Measurements from ENCODE around the gene VSIG8.

Gene VSIG8

DNA sequence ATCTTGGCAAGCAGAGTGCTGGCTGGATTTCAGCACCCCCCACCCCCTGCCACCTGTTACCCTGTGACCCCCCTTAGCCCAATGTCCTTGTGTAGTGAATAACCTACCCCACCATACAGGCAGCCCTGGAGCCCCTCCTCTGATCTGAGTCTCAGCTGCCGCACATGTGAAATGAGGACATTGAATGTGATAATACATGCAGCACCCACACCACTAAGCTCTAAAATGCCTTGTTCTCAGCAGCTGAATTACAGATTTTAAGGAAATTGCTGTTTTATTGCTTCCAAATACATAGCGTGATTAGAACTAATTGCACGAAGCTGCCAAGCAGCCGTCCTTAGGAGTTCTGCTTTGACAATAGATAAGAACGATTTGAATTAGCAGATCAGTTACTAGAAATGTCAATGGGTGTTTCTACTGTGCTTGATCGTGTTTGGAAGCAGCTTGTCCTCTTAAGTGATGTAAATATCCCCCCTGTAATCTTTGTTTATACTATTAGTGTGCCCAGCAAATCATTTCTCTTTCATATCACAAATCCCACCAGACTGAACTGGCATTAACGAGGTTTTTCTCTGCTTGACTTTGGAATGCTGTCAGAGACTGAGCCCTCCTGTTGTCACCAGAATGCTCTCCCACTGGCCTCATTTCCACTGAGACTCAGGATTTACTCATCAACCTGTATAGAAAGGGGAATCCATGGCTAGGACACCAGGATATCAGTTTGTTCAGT is 30.9 kb downstream of the VSIG8 start:
- Histone ChIP-seq H3K4me1 (ENCODE audit: low read length) (peaks cover 21% of the 10 kb centered on the region), H3K27ac (ENCODE audit: low read length) (no peak overlapping the region), H4K20me1 (ENCODE audit: insufficient read depth, low read length) (no peaks in the 10 kb centered on the region), H3K9me3 (ENCODE audit: insufficient read depth, low read length) (no peaks in the 10 kb centered on the region), H3K4me2 (ENCODE audit: low read length) (no peak overlapping the region), H3K9ac (ENCODE audit: low read length) (no peak overlapping the region), H3K79me2 (ENCODE audit: low read length) (no peaks in the 10 kb centered on the region), H3K27me3 (ENCODE audit: low read depth, low read length) (peaks cover 48% of the 10 kb centered on the region), H3K4me3 (ENCODE audit: low read length) (no peak overlapping the region), H3K36me3 (replicated peaks; ENCODE audit: low read depth, low read length) (no peaks in the 10 kb centered on the region), H2AFZ (ENCODE audit: low read depth, low read length) (no peak overlapping the region)
- TF ChIP-seq, protein P1, sequence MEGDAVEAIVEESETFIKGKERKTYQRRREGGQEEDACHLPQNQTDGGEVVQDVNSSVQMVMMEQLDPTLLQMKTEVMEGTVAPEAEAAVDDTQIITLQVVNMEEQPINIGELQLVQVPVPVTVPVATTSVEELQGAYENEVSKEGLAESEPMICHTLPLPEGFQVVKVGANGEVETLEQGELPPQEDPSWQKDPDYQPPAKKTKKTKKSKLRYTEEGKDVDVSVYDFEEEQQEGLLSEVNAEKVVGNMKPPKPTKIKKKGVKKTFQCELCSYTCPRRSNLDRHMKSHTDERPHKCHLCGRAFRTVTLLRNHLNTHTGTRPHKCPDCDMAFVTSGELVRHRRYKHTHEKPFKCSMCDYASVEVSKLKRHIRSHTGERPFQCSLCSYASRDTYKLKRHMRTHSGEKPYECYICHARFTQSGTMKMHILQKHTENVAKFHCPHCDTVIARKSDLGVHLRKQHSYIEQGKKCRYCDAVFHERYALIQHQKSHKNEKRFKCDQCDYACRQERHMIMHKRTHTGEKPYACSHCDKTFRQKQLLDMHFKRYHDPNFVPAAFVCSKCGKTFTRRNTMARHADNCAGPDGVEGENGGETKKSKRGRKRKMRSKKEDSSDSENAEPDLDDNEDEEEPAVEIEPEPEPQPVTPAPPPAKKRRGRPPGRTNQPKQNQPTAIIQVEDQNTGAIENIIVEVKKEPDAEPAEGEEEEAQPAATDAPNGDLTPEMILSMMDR (IDR thresholded peaks at IDR 0.05; ENCODE audit: low read depth, low read length): no peak
- no peak for TF ChIP-seq EZH2phosphoT487 (IDR thresholded peaks at IDR 0.05; ENCODE audit: low read depth)

DNA sequence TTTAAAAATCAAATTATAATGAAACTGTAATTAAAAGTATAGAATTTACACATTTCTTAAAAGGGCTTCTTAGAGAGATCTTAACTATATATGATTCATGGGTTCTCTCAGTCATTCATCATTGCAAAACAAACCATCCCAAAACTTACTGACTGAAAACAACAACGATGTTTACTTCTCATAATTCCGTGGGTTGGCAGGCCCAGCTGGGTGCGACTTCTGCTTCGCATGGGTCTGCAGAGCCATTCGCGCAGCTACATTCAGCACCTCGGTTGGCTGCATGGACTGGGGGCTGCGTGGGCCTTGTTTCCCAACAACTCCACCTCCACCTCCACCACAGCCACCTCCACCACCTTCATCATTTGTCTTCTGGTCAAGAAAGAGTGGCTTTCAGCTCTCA is 31.7 kb downstream of the VSIG8 start:
- Histone ChIP-seq H3K4me1 (ENCODE audit: low read length) (peaks cover 29% of the 10 kb centered on the region), H3K79me2 (ENCODE audit: low read length) (no peaks in the 10 kb centered on the region), H2AFZ (ENCODE audit: low read depth, low read length) (no peak overlapping the region), H3K9ac (ENCODE audit: low read length) (no peak overlapping the region), H3K9me3 (ENCODE audit: insufficient read depth, low read length) (no peaks in the 10 kb centered on the region), H3K36me3 (replicated peaks; ENCODE audit: low read depth, low read length) (no peaks in the 10 kb centered on the region), H3K27me3 (ENCODE audit: low read depth, low read length) (peaks cover 39% of the 10 kb centered on the region), H4K20me1 (ENCODE audit: insufficient read depth, low read length) (no peaks in the 10 kb centered on the region), H3K27ac (ENCODE audit: low read length) (no peak overlapping the region), H3K4me3 (ENCODE audit: low read length) (no peak overlapping the region), H3K4me2 (ENCODE audit: low read length) (no peak overlapping the region)
- TF ChIP-seq EZH2phosphoT487 (IDR thresholded peaks at IDR 0.05; ENCODE audit: low read depth): no peak
- TF ChIP-seq, protein P1 (IDR thresholded peaks at IDR 0.05; ENCODE audit: low read depth, low read length): no peak

DNA sequence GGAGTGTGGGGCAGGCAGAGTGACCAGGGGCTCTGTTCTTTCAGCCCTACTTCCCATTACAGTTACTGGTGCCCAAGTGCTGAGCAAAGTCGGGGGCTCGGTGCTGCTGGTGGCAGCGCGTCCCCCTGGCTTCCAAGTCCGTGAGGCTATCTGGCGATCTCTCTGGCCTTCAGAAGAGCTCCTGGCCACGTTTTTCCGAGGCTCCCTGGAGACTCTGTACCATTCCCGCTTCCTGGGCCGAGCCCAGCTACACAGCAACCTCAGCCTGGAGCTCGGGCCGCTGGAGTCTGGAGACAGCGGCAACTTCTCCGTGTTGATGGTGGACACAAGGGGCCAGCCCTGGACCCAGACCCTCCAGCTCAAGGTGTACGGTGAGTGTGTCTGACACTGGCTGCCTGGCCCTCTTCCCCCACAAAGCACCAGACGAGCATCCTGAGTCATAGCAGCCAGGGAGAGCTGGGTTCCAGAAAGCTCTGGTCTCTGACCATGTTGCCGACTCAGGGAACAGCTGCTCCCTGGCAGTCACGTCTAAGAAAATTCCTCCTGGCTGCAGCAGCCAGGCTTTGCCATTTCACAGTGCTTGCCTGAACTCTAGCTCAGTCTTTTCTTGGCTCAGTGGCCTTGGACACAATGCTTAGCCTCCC is 32.5 kb downstream of the VSIG8 start:
- Histone ChIP-seq H4K20me1 (ENCODE audit: insufficient read depth, low read length) (no peaks in the 10 kb centered on the region), H3K4me1 (ENCODE audit: low read length) (peaks cover 32% of the 10 kb centered on the region), H3K27me3 (ENCODE audit: low read depth, low read length) (peaks cover 31% of the 10 kb centered on the region), H3K4me2 (ENCODE audit: low read length) (no peak overlapping the region), H3K36me3 (replicated peaks; ENCODE audit: low read depth, low read length) (no peaks in the 10 kb centered on the region), H3K9me3 (ENCODE audit: insufficient read depth, low read length) (no peaks in the 10 kb centered on the region), H3K4me3 (ENCODE audit: low read length) (no peak overlapping the region), H3K9ac (ENCODE audit: low read length) (no peak overlapping the region), H3K79me2 (ENCODE audit: low read length) (no peaks in the 10 kb centered on the region), H3K27ac (ENCODE audit: low read length) (no peak overlapping the region), H2AFZ (ENCODE audit: low read depth, low read length) (no peak overlapping the region)
- TF ChIP-seq, protein P1 (IDR thresholded peaks at IDR 0.05; ENCODE audit: low read depth, low read length): no peak
- TF ChIP-seq EZH2phosphoT487 (IDR thresholded peaks at IDR 0.05; ENCODE audit: low read depth): no peak

DNA sequence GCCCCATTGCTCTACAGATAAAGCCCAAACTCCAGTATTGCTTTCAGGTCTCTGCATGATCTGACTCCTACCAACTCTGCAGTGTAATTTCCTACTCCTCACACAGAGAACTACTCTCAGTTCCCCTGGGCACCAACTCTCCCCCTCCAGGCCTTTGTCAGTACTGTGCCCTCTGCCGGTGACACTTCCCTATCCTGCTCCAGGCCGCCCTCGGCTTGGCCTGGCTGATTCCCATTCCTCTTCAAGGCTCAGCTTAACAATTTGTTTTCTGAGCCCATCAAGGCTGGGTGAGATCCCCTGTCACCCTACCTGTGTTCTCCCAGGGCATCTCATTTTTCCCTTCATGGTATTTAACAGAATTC is 33.2 kb downstream of the VSIG8 start:
- Histone ChIP-seq H3K79me2 (ENCODE audit: low read length) (no peaks in the 10 kb centered on the region), H3K36me3 (replicated peaks; ENCODE audit: low read depth, low read length) (no peaks in the 10 kb centered on the region), H3K9ac (ENCODE audit: low read length) (no peak overlapping the region), H3K9me3 (ENCODE audit: insufficient read depth, low read length) (no peaks in the 10 kb centered on the region), H3K4me1 (ENCODE audit: low read length) (peaks cover 32% of the 10 kb centered on the region), H4K20me1 (ENCODE audit: insufficient read depth, low read length) (no peaks in the 10 kb centered on the region), H3K4me2 (ENCODE audit: low read length) (peak overlapping the region; percentile 66), H2AFZ (ENCODE audit: low read depth, low read length) (no peak overlapping the region), H3K4me3 (ENCODE audit: low read length) (peak overlapping the region; percentile 38), H3K27ac (ENCODE audit: low read length) (no peak overlapping the region), H3K27me3 (ENCODE audit: low read depth, low read length) (peaks cover 29% of the 10 kb centered on the region)
- TF ChIP-seq, protein P1 (IDR thresholded peaks at IDR 0.05; ENCODE audit: low read depth, low read length): peak; percentile 93
- TF ChIP-seq EZH2phosphoT487 (IDR thresholded peaks at IDR 0.05; ENCODE audit: low read depth): no peak

All from OCI-LY3 (cell line).